ENCODE results near the gene ARAF. TPM values are rescaled to one million over a fixed set of nuclear protein-coding genes. Genes with fewer than 3 reads are reported as not detected.

The ARAF gene
- total RNA-seq, 1 donor from 2014 or later = 66.8 TPM

DNA sequence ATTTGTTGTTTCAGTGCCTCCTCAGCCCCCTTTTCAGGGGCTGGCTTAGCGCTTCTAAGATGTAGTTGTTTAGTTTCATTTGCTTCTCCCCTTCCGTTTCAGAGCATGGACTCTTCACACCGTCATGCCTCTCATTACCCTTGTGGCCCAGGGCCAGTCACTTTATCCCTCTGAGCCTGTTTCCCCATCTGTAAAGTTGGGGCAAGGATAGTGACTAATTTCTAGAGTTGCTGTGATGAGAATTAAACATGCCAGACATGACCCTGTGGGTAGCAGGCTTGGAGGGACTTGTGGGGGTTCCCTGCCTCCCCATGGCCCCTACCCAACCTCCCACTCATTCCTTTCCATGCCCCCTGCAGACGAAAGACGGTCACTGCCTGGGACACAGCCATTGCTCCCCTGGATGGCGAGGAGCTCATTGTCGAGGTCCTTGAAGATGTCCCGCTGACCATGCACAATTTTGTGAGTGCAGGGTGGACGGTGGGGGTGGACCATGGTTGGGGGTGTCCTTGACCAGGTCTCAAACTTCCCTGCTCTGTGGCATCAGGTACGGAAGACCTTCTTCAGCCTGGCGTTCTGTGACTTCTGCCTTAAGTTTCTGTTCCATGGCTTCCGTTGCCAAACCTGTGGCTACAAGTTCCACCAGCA, 3.6 kb downstream of the ARAF start:
- Mint-ChIP-seq H3K27me3 (ENCODE audit: unreplicated experiment) (no peaks in the 10 kb centered on the region), H3K4me3 (ENCODE audit: unreplicated experiment) (no peak overlapping the region), H3K36me3 (ENCODE audit: unreplicated experiment) (peaks cover 15% of the 10 kb centered on the region), H3K9me3 (ENCODE audit: unreplicated experiment) (no peaks in the 10 kb centered on the region), H3K27ac (ENCODE audit: unreplicated experiment) (no peak overlapping the region), H3K4me1 (ENCODE audit: unreplicated experiment) (peaks cover 13% of the 10 kb centered on the region)
- DNase-seq (ENCODE audit: extremely low spot score, unreplicated experiment) = no peak
- TF ChIP-seq, protein P1, sequence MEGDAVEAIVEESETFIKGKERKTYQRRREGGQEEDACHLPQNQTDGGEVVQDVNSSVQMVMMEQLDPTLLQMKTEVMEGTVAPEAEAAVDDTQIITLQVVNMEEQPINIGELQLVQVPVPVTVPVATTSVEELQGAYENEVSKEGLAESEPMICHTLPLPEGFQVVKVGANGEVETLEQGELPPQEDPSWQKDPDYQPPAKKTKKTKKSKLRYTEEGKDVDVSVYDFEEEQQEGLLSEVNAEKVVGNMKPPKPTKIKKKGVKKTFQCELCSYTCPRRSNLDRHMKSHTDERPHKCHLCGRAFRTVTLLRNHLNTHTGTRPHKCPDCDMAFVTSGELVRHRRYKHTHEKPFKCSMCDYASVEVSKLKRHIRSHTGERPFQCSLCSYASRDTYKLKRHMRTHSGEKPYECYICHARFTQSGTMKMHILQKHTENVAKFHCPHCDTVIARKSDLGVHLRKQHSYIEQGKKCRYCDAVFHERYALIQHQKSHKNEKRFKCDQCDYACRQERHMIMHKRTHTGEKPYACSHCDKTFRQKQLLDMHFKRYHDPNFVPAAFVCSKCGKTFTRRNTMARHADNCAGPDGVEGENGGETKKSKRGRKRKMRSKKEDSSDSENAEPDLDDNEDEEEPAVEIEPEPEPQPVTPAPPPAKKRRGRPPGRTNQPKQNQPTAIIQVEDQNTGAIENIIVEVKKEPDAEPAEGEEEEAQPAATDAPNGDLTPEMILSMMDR (IDR thresholded peaks at IDR 0.05) = no peak

DNA sequence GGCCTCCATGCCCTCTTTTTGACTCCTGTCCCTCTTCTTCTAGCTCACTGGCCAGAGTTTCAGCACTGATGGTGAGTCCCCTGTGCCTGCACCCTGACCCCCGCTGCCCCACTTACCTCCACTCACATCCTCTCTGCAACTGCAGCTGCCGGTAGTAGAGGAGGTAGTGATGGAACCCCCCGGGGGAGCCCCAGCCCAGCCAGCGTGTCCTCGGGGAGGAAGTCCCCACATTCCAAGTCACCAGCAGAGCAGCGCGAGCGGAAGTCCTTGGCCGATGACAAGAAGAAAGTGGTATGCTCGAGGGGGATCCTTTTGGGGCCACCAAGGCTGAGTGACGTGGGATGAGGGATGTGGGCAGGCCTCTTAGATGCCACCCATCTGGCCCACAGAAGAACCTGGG, 5.8 kb downstream of the ARAF start:
- no peaks in the 10 kb centered on the region for H3K27me3 Mint-ChIP-seq (ENCODE audit: unreplicated experiment)

DNA sequence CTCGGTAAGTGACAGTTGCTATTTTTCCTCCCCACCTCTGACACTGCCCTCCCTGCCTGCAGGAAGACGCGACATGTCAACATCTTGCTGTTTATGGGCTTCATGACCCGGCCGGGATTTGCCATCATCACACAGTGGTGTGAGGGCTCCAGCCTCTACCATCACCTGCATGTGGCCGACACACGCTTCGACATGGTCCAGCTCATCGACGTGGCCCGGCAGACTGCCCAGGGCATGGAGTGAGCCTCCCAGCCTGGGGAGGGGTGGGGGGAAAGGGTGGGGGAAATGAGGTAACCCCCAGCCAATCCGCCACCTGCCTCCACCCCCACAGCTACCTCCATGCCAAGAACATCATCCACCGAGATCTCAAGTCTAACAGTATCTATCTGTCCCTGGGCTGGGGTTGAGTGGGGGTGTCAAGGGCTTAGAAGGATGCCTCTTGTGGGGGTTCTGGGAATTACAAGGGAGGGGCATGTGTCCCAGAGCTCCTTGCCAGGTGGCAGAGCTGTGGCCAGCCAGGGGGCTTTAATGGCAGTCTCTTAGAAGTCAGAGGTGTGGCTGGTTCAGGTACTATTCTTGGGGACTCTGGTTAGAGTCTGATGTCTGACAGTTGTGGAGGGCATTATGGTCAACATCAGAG, 7.8 kb downstream of the ARAF start:
- DNase-seq (ENCODE audit: extremely low spot score, unreplicated experiment) = no peak
- Mint-ChIP-seq H3K4me3 (ENCODE audit: unreplicated experiment) (no peak overlapping the region), H3K9me3 (ENCODE audit: unreplicated experiment) (no peaks in the 10 kb centered on the region), H3K27me3 (ENCODE audit: unreplicated experiment) (no peaks in the 10 kb centered on the region), H3K27ac (ENCODE audit: unreplicated experiment) (no peak overlapping the region), H3K36me3 (ENCODE audit: unreplicated experiment) (peaks cover 24% of the 10 kb centered on the region), H3K4me1 (ENCODE audit: unreplicated experiment) (peaks cover 13% of the 10 kb centered on the region)
- TF ChIP-seq, protein P1 (IDR thresholded peaks at IDR 0.05) = peak; percentile 37

More for the DNA sequence above, 5.8 kb downstream of the ARAF start:
- TF ChIP-seq, protein P1 (IDR thresholded peaks at IDR 0.05) = no peak
- H3K9me3 Mint-ChIP-seq (ENCODE audit: unreplicated experiment) = no peaks in the 10 kb centered on the region
- DNase-seq (ENCODE audit: extremely low spot score, unreplicated experiment) = no peak
- no peak overlapping the region for H3K27ac Mint-ChIP-seq (ENCODE audit: unreplicated experiment)
- H3K4me3 Mint-ChIP-seq (ENCODE audit: unreplicated experiment) = no peak overlapping the region
- H3K36me3 Mint-ChIP-seq (ENCODE audit: unreplicated experiment) = peaks cover 23% of the 10 kb centered on the region
- H3K4me1 Mint-ChIP-seq (ENCODE audit: unreplicated experiment) = peaks cover 3% of the 10 kb centered on the region

DNA sequence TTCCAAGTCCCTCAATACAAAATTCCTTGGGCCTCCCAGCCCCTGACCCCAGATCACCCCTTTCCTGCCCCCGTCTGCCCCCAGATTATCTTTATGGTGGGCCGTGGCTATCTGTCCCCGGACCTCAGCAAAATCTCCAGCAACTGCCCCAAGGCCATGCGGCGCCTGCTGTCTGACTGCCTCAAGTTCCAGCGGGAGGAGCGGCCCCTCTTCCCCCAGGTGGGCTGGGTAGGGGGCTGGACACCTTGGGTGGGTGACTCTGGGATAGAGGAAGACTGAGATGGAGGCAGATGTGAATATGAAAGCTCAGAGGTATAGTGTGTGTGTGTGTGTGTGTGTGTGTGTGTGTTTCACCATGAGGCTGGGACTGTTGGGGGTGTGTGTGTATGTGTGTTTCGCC, 9.8 kb downstream of the ARAF start:
- no peak overlapping the region for H3K27ac Mint-ChIP-seq (ENCODE audit: unreplicated experiment)
- no peak for DNase-seq (ENCODE audit: extremely low spot score, unreplicated experiment)
- H3K4me3 Mint-ChIP-seq (ENCODE audit: unreplicated experiment) = no peak overlapping the region
- no peaks in the 10 kb centered on the region for H3K27me3 Mint-ChIP-seq (ENCODE audit: unreplicated experiment)
- peaks cover 19% of the 10 kb centered on the region for H3K36me3 Mint-ChIP-seq (ENCODE audit: unreplicated experiment)
- no peaks in the 10 kb centered on the region for H3K9me3 Mint-ChIP-seq (ENCODE audit: unreplicated experiment)
- H3K4me1 Mint-ChIP-seq (ENCODE audit: unreplicated experiment) = peaks cover 13% of the 10 kb centered on the region
- TF ChIP-seq, protein P1 (IDR thresholded peaks at IDR 0.05) = no peak

DNA sequence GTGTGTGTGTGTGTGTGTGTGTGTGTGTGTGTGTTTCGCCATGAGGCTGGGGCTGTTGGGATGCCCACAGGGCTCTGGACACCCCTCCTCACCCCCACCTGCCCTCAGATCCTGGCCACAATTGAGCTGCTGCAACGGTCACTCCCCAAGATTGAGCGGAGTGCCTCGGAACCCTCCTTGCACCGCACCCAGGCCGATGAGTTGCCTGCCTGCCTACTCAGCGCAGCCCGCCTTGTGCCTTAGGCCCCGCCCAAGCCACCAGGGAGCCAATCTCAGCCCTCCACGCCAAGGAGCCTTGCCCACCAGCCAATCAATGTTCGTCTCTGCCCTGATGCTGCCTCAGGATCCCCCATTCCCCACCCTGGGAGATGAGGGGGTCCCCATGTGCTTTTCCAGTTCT, 10.2 kb downstream of the ARAF start:
- H3K4me1 Mint-ChIP-seq (ENCODE audit: unreplicated experiment) = peaks cover 13% of the 10 kb centered on the region
- H3K27me3 Mint-ChIP-seq (ENCODE audit: unreplicated experiment) = no peaks in the 10 kb centered on the region
- DNase-seq (ENCODE audit: extremely low spot score, unreplicated experiment) = no peak
- H3K27ac Mint-ChIP-seq (ENCODE audit: unreplicated experiment) = no peak overlapping the region
- peaks cover 18% of the 10 kb centered on the region for H3K36me3 Mint-ChIP-seq (ENCODE audit: unreplicated experiment)
- no peaks in the 10 kb centered on the region for H3K9me3 Mint-ChIP-seq (ENCODE audit: unreplicated experiment)
- TF ChIP-seq, protein P1 (IDR thresholded peaks at IDR 0.05) = no peak
- H3K4me3 Mint-ChIP-seq (ENCODE audit: unreplicated experiment) = no peak overlapping the region
